Adrenal gland (tissue), 12 donors: Measurements from ENCODE around the gene WDR26. TPM values are rescaled to one million over a fixed set of nuclear protein-coding genes. Genes with fewer than 3 reads are reported as not detected.
"Not testable (repeated sequence)": the region's sequence is repeated elsewhere in the genome, so short reads cannot be mapped to it uniquely, and the experiment has no call there.

Experiments used
- DNase-seq, 7 donors: peaks; one replicate each; pipeline ENCODE4 v3.0.0-alpha.2; 2019 to 2020
- H3K27ac ChIP-seq, 5 donors: fragments of 200-600 bp; sonication (generic) in 4 of 5; 1 replicate in 3 of 5; 2 replicates in 2 of 5; pipeline versions ENCODE4 v1.5.1 to v1.8.0; 2016 to 2020; ENCODE audit warnings: mild to moderate bottlenecking in 1 of 5
- H3K27me3 ChIP-seq: fragments of 200-600 bp; 2 replicates; pipeline ENCODE4 v1.8.0; 2021
- H3K36me3 ChIP-seq, 2 donors: fragments of 200-600 bp; replicated peaks in 1 of 2; 1 replicate in 1 of 2; 2 replicates in 1 of 2; pipeline versions ENCODE4 v1.5.1 to v1.8.0; 2018 to 2022
- H3K4me1 ChIP-seq, 2 donors: fragments of 200-600 bp; replicated peaks in 1 of 2; 1 replicate in 1 of 2; 2 replicates in 1 of 2; pipeline versions ENCODE4 v1.5.1 to v1.8.0; 2018 to 2021
- H3K4me3 ChIP-seq, 4 donors: fragments of 200-600 bp; sonication (generic) in 3 of 4; one replicate each; pipeline ENCODE4 v1.5.1; 2016 to 2018
- H3K9me3 ChIP-seq, 3 donors: fragments of 200-600 bp; sonication (generic) in 1 of 3; replicated peaks in 1 of 3; 1 replicate in 2 of 3; 2 replicates in 1 of 3; pipeline versions ENCODE4 v1.5.1 to v1.8.0; 2016 to 2021
- POLR2A ChIP-seq, 2 donors: fragments of 450-650 bp; IDR thresholded peaks; one replicate each; pipeline ENCODE4 v1.6.1; 2017; ENCODE audit warnings: antibody characterized with exemption in 2 of 2, mild to moderate bottlenecking in 2 of 2, moderate library complexity in 1 of 2
- WGBS, 4 donors: extraction: QIAGEN DNeasy Blood & Tissue Kit in 2 of 4; methylation state at CpG; one replicate each; pipeline versions ENCODE4 v1.1.5 to v1.1.7; 2013 to 2017; 5-methylcytosine and 5-hydroxymethylcytosine counted together
- intact Hi-C, 2 donors: fragments of 100-400 bp; cut with DNase I; formaldehyde crosslinking; loops; one replicate each; pipeline versions ENCODE4 v1.14.1 to v1.15.0; 2022 to 2023
- polyA plus RNA-seq, 3 donors: library from polyadenylated mRNA; stranded (reverse); fragments of 200-250 nt in 2 of 3; fragments of 350-450 nt in 1 of 3; fragmentation: Illumina TruSeq in 1 of 3; extraction: RNeasy Lipid Tissue Mini Kit (QIAGEN cat#74804) in 1 of 3; gene quantifications; one replicate each; pipeline ENCODE4 v1.2.3, GENCODE V29; 2013 to 2014
- total RNA-seq, 9 donors: library from RNA; depleted of rRNA in 4 of 9; stranded (reverse); fragments of >200 nt in 4 of 9; fragments of 120-200 nt in 1 of 9; fragmentation: NEBNext Ultra II Directional in 1 of 9; extraction: Animal tissue kit (Norgen Biotek cat#: 25700) in 1 of 9; gene quantifications; one replicate each; pipeline versions ENCODE4 v1.1.0 to v1.2.4, GENCODE V29; 2013 to 2023
- TF ChIP-seq, protein P1 (sequence below), 6 experiments: fragments of 450-650 bp in 4 of 6; fragments of 200-600 bp in 2 of 6; sonication (generic) in 1 of 6; IDR thresholded peaks; 1 replicate in 5 of 6; 2 replicates in 1 of 6; pipeline versions ENCODE4 v1.5.1 to v1.8.0; 2016 to 2021; ENCODE audit warnings: antibody characterized with exemption in 6 of 6, mild to moderate bottlenecking in 2 of 6, moderate library complexity in 1 of 6
- donor health status: healthy with polysubstance abuse.
- donor health status: Bipolar disorder and iron deficiency.
- donor health status: DM: yes; HTN: yes; CAD: no.
- donor health status: DM: no; HTN: no; CAD: no.
- donor health status: DM: no; HTN: no; CAD: no.
- donor health status: DM: yes; HTN: yes; CAD: no.

The WDR26 gene
- total and polyA plus RNA-seq, 12 donors: 25.6 to 92.0 (median 71.2) TPM

DNA sequence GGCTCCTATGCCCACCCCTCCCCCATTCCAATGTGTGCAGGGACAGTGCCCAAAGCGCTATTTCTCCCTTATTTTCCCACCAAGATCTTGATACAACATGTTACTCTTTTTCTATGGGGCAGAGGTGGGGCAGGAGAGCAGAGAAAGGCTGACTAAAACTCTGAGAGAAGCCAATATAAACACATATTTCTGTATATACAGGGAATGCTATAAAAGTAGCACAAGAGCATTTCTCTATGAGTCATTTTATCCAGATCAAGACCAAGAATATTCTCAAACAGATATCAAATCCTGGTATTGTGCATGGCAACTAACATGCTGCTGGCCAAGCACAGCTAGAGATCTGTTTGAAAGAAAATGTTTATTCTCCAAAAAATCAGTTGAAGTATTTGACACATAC, 7.3 kb downstream of the WDR26 start:
- Histone ChIP-seq H3K4me1 (peaks cover 32 to 51% of the 10 kb centered on the region in 2 donors), H3K4me3 (no peak overlapping the region), H3K9me3 (no peaks in the 10 kb centered on the region), H3K36me3 (peaks cover 0 to 50% of the 10 kb centered on the region in 2 donors), H3K27me3 (no peaks in the 10 kb centered on the region), H3K27ac (no peak overlapping the region)
- intact Hi-C loops: no loop called here
- no peak for TF ChIP-seq POLR2A (IDR thresholded peaks at IDR 0.05)
- TF ChIP-seq, protein P1, sequence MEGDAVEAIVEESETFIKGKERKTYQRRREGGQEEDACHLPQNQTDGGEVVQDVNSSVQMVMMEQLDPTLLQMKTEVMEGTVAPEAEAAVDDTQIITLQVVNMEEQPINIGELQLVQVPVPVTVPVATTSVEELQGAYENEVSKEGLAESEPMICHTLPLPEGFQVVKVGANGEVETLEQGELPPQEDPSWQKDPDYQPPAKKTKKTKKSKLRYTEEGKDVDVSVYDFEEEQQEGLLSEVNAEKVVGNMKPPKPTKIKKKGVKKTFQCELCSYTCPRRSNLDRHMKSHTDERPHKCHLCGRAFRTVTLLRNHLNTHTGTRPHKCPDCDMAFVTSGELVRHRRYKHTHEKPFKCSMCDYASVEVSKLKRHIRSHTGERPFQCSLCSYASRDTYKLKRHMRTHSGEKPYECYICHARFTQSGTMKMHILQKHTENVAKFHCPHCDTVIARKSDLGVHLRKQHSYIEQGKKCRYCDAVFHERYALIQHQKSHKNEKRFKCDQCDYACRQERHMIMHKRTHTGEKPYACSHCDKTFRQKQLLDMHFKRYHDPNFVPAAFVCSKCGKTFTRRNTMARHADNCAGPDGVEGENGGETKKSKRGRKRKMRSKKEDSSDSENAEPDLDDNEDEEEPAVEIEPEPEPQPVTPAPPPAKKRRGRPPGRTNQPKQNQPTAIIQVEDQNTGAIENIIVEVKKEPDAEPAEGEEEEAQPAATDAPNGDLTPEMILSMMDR (IDR thresholded peaks at IDR 0.05): no peak
- no peak for DNase-seq
- 83 to 93% (median 89%) methylated on average over 1 of the region's 1 CpG for WGBS, 4 donors

DNA sequence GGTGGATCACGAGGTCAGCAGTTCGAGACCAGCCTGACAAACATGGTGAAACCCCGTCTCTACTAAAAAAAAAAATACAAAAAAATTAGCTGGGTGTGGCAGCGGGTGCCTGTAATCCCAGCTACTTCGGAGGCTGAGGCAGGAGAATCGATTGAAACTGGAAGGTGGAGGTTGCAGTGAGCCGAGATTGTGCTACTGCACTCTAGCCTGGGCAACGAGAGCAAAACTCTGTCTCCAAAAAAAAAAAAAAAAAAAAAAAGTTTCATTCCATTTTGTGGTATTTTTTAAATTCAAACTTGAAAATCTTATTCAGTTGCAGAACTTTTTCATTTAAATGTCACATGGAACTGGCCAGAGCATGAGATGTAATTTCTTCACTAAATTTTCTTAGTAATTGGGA, 7.7 kb downstream of the WDR26 start:
- H3K27ac ChIP-seq, intact Hi-C loops, DNase-seq, H3K9me3 ChIP-seq, H3K27me3 ChIP-seq, H3K4me3 ChIP-seq: not testable (repeated sequence)
- Histone ChIP-seq H3K36me3 (peaks cover 0 to 54% of the 10 kb centered on the region in 2 donors), H3K4me1 (peaks cover 30 to 47% of the 10 kb centered on the region in 2 donors)
- 83 to 94% (median 89%) methylated on average over 8 of the region's 8 CpGs for WGBS, 4 donors

DNA sequence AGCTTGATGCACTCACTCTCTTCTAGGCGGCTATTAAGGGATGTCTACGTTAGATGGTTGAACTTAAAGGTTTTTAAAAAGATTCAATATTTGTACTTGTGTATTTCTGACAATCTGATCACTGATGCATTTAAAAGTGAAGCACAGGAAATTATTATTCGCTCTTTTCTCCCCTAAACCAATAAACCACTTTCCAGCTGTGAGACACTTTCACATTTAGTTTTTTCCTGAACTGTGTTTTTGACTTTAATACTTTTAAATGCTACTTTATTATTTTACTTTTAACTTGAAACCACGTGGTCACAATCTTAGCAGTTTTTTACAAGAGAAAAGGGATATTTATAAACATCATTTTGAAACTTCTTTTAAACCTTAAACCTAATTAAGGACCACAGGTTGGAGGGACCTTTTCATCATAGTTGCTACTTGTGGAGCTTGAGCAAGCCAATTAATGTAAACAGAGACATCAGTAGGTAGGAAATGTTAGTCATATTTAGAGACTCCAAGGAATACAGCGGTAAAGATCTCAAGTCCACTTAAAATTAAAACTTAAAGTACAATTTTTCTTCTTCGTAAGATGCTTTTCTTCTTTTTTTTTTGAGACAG, 9.2 kb downstream of the WDR26 start:
- H3K36me3 ChIP-seq: peaks cover 0 to 63% of the 10 kb centered on the region in 2 donors
- intact Hi-C loops: no loop called here
- H3K9me3 ChIP-seq: no peaks in the 10 kb centered on the region
- WGBS, 4 donors: 87 to 95% (median 91%) methylated on average over 6 of the region's 6 CpGs
- H3K4me3 ChIP-seq: no peak overlapping the region
- H3K27me3 ChIP-seq: no peaks in the 10 kb centered on the region
- no peak for DNase-seq
- TF ChIP-seq, protein P1 (IDR thresholded peaks at IDR 0.05): no peak
- no peak overlapping the region for H3K27ac ChIP-seq
- peaks cover 22 to 32% of the 10 kb centered on the region in 2 donors for H3K4me1 ChIP-seq

DNA sequence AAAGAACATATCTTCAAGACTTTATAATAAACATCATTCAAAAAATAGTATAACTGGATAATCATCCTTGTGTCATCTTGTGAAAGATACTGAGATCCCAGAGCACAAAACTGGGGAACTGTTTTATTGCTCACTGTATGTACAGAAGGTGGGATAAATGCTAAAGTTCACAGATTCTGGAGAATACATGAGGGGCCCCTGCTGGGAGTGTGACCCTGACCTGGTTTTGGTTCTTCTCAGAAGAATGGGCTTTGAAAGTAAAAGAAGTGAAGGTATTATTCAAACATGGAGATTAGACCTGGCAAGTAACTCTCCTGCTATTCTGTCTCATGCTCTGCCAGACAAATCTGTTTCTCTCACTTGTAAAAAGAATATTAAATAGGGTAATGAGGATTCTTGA, 14.5 kb downstream of the WDR26 start:
- Histone ChIP-seq H3K4me1 (no peaks in the 10 kb centered on the region), H3K36me3 (peaks cover 0 to 99% of the 10 kb centered on the region in 2 donors), H3K4me3 (no peak overlapping the region), H3K27me3 (no peaks in the 10 kb centered on the region), H3K9me3 (no peaks in the 10 kb centered on the region), H3K27ac (no peak overlapping the region)
- DNase-seq: no peak
- TF ChIP-seq, protein P1 (IDR thresholded peaks at IDR 0.05): no peak
- TF ChIP-seq POLR2A (IDR thresholded peaks at IDR 0.05): no peak
- intact Hi-C loops: no loop called here

DNA sequence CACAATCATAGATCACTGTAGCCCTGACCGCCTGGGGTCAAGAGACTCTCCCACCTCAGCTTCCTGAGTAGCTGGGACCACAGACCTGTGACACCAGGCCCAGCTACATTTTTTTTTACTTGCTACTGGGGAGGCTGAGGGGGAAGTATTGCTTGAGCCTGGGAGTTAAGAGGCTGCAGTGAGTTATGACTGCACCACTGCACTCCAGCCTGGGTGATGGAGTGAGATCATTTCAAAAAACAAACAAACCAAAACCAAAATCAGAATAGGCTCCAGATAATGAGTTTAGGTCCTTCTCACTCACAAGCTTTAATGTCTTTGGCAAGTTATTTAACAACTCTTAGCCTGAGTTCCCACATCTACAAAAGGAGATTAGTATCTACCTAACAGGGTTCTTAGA, 22.8 kb downstream of the WDR26 start:
- no peak for TF ChIP-seq POLR2A (IDR thresholded peaks at IDR 0.05)
- TF ChIP-seq, protein P1 (IDR thresholded peaks at IDR 0.05): no peak
- Histone ChIP-seq H3K36me3 (peaks cover 0 to 91% of the 10 kb centered on the region in 2 donors), H3K4me1 (peaks cover 0 to 4% of the 10 kb centered on the region in 2 donors)

More for the DNA sequence above, 22.8 kb downstream of the WDR26 start:
- DNase-seq: no peak
- no peaks in the 10 kb centered on the region for H3K27me3 ChIP-seq
- no peaks in the 10 kb centered on the region for H3K9me3 ChIP-seq
- H3K27ac ChIP-seq: no peak overlapping the region
- 81 to 89% (median 83%) methylated on average over 1 of the region's 1 CpG for WGBS, 4 donors
- no peak overlapping the region for H3K4me3 ChIP-seq
- intact Hi-C loops: no loop called here
